Activated CD8-positive, alpha-beta T cell treated with anti-CD3 and anti-CD28 coated beads for 36 hours (primary cell): ENCODE data around the gene RDH8. TPM values are rescaled to one million over a fixed set of nuclear protein-coding genes. Genes with fewer than 3 reads are reported as not detected.
A peak's percentile ranks its signal among the peaks of the same experiment; 100 is the strongest.

ENCODE experiments used
- ATAC-seq: fragments of 200-7000 bp; cut with Tn5 transposase; one replicate; pipeline ENCODE4 v1.10.0; 2021; ENCODE audit warnings: mild to moderate bottlenecking, moderate library complexity
- CTCF ChIA-PET: fragments of 350-600 bp; sonication (Branson Sonifier 250); formaldehyde crosslinking; loops from one replicate; lab custom pipeline; 2021; ENCODE audit warnings: antibody characterized with exemption; lab: Charles Lee
- POLR2A ChIA-PET: fragments of 350-600 bp; sonication (Branson Sonifier 250); formaldehyde crosslinking; loops from one replicate; lab custom pipeline; 2021; ENCODE audit warnings: antibody characterized with exemption; lab: Charles Lee
- DNase-seq: peaks from one replicate; pipeline ENCODE4 v3.0.0-alpha.2; 2020
- H3K27ac Mint-ChIP-seq: one replicate; pipeline ENCODE4 v1.8.0; 2021; ENCODE audit warnings: mild to moderate bottlenecking, mixed read lengths
- H3K27me3 Mint-ChIP-seq: one replicate; pipeline ENCODE4 v1.8.0; 2021; ENCODE audit warnings: mixed read lengths
- H3K36me3 Mint-ChIP-seq: one replicate; pipeline ENCODE4 v1.8.0; 2021; ENCODE audit warnings: low read depth, mixed read lengths
- H3K4me1 Mint-ChIP-seq: one replicate; pipeline ENCODE4 v1.8.0; 2021; ENCODE audit warnings: low read depth, mixed read lengths
- H3K4me3 Mint-ChIP-seq: one replicate; pipeline ENCODE4 v1.8.0; 2021; ENCODE audit warnings: mild to moderate bottlenecking, moderate library complexity, mixed read lengths
- H3K9me3 Mint-ChIP-seq: one replicate; pipeline ENCODE4 v1.8.0; 2021; ENCODE audit warnings: mixed read lengths
- intact Hi-C: fragments of 100-400 bp; cut with micrococcal nuclease; formaldehyde crosslinking; loops from one replicate; pipeline ENCODE4 v1.10.0; 2022
- total RNA-seq, 2 experiments: library from RNA; stranded (reverse); gene quantifications; one replicate each; pipeline ENCODE4 v1.2.3, GENCODE V29; 2021
- TF ChIP-seq, protein P1 (sequence below): fragments of 200-600 bp; IDR thresholded peaks from one replicate; pipeline ENCODE4 v1.8.0; 2022; ENCODE audit warnings: antibody characterized with exemption, mild to moderate bottlenecking

The RDH8 gene
- total RNA-seq, 2 experiments from 2014 or later, result not detected

DNA sequence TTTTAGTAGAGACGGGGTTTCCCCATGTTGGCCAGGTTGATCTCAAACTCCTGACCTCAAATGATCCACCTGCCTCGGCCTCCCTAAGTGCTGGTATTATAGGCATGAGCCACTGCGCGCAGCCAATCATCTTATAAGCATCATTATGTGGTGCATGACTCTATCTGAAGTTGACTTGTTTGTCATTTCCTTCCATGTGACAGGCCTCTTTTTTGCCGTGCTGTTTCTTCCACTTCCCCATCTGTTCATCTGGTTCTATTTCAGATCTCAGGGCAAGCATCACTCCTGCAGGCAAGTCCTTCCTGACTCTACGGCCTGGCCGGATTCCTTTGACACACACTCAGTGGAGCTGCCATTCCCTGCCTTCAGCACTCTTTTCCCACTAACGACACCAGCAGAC lies 18.2 kb upstream of the RDH8 start:
- TF ChIP-seq, protein P1, sequence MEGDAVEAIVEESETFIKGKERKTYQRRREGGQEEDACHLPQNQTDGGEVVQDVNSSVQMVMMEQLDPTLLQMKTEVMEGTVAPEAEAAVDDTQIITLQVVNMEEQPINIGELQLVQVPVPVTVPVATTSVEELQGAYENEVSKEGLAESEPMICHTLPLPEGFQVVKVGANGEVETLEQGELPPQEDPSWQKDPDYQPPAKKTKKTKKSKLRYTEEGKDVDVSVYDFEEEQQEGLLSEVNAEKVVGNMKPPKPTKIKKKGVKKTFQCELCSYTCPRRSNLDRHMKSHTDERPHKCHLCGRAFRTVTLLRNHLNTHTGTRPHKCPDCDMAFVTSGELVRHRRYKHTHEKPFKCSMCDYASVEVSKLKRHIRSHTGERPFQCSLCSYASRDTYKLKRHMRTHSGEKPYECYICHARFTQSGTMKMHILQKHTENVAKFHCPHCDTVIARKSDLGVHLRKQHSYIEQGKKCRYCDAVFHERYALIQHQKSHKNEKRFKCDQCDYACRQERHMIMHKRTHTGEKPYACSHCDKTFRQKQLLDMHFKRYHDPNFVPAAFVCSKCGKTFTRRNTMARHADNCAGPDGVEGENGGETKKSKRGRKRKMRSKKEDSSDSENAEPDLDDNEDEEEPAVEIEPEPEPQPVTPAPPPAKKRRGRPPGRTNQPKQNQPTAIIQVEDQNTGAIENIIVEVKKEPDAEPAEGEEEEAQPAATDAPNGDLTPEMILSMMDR, result no peak
- ATAC-seq, result no peak
- H3K27me3 Mint-ChIP-seq, result peaks cover 8% of the 10 kb centered on the region
- DNase-seq, result no peak
- POLR2A ChIA-PET, result no interaction called here
- no peaks in the 10 kb centered on the region for H3K9me3 Mint-ChIP-seq
- H3K36me3 Mint-ChIP-seq, result no peaks in the 10 kb centered on the region
- peaks cover 2% of the 10 kb centered on the region for H3K4me1 Mint-ChIP-seq
- H3K27ac Mint-ChIP-seq, result no peak overlapping the region
- intact Hi-C loops, result no loop called here
- no peak overlapping the region for H3K4me3 Mint-ChIP-seq
- CTCF ChIA-PET, result no interaction called here

DNA sequence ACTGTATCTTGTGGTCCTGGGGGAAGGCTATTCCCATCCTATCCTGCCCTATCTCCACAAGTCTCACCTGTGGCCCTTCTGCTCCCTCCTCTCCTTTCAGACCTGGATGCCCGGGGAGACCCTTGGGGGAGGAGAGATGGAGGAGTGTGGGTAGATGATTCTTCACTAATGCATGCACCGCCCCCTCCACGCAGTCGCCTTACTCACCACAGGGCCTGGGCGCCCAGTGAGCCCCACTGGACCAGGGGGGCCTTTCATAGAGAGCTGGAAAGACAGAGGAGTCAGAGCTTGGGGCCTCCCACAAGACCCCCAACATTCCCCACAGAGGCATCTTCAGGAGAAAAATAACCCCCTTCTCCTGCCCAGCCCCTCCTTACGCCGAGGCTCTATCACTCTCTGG lies 17.3 kb upstream of the RDH8 start:
- Mint-ChIP-seq H3K36me3 (no peaks in the 10 kb centered on the region), H3K4me3 (no peak overlapping the region), H3K27ac (no peak overlapping the region), H3K9me3 (no peaks in the 10 kb centered on the region), H3K27me3 (peaks cover 12% of the 10 kb centered on the region), H3K4me1 (peaks cover 3% of the 10 kb centered on the region)
- CTCF ChIA-PET, result no interaction called here
- POLR2A ChIA-PET, result no interaction called here
- intact Hi-C loops, result no loop called here
- DNase-seq (no peak), ATAC-seq (no peak)
- TF ChIP-seq, protein P1, result no peak

DNA sequence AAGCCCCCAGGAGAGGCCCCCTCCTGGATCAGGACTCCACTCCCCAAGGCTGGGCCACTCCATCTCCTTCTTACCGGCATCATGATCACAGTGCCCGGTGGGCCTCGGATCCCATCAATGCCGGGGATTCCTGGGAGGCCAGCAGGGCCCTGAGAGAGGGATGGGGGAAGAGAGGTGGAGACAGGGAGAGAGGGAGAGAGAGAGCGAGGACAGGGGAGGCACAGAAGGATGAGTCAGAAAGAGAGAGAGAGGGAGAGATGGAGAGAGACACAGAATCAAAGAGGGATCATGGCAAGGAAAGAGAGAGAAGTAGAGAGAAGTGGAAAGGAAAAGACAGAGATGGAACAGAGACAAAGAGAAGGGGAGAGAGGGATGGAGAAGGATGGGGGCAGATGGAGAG lies 16.7 kb upstream of the RDH8 start:
- H3K36me3 Mint-ChIP-seq, result no peaks in the 10 kb centered on the region
- TF ChIP-seq, protein P1, result no peak
- no peaks in the 10 kb centered on the region for H3K9me3 Mint-ChIP-seq
- intact Hi-C loops, result no loop called here
- peaks cover 12% of the 10 kb centered on the region for H3K27me3 Mint-ChIP-seq
- no peak for ATAC-seq
- no peak for DNase-seq
- no peak overlapping the region for H3K4me3 Mint-ChIP-seq
- peaks cover 3% of the 10 kb centered on the region for H3K4me1 Mint-ChIP-seq
- ChIA-PET POLR2A (no interaction called here), CTCF (no interaction called here)
- no peak overlapping the region for H3K27ac Mint-ChIP-seq

DNA sequence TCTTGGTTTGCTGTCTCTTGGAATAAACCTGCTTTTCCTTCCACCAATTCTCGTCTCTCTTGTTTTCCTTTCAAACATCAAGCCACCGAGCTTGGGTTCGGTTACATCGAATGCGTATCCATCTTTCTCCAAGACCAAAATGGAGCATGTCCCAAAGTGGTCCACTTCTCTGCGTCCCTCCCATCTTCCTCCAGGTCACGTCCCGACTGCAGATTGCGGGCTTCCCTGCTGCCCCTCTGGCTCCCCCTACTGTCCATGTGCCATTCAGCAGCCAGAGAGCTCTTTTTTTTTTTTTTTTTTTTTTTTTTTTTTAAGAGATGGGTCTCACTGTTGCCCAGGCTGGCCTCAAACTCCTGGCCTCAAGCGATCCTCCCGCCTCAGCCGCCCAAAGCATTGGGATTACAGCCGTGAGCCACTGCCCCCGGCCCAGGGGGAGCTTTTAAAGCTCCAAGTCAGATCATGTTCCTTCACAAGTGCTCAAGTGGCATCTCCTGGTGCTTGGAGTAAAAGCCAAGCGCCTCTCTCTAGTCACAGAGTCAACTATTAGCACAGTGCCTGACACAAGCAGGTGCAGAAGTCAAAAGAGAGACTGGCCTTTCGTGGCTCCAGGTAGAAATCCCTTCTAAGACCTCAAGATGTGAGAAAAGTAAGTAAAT lies 13.0 kb upstream of the RDH8 start:
- H3K9me3 Mint-ChIP-seq, result no peaks in the 10 kb centered on the region
- H3K36me3 Mint-ChIP-seq, result no peaks in the 10 kb centered on the region
- CTCF ChIA-PET, result interaction anchor here (0.6 to 3.7 kb wide), 26 partner anchors 8 to 184 kb away, joined by 3 to 33 read pairs (median 4); no protein-coding TSS in a partner anchor
- ATAC-seq (peak; percentile 71), DNase-seq (peak; percentile 82)
- peaks cover 28% of the 10 kb centered on the region for H3K27me3 Mint-ChIP-seq
- intact Hi-C loops, result loop anchor here (5.0 kb wide), 1 partner anchor 68 kb away; no protein-coding TSS in a partner anchor
- no peak overlapping the region for H3K27ac Mint-ChIP-seq
- peaks cover 11% of the 10 kb centered on the region for H3K4me1 Mint-ChIP-seq
- POLR2A ChIA-PET, result no interaction called here
- TF ChIP-seq, protein P1, result peak; percentile 87
- H3K4me3 Mint-ChIP-seq, result no peak overlapping the region

DNA sequence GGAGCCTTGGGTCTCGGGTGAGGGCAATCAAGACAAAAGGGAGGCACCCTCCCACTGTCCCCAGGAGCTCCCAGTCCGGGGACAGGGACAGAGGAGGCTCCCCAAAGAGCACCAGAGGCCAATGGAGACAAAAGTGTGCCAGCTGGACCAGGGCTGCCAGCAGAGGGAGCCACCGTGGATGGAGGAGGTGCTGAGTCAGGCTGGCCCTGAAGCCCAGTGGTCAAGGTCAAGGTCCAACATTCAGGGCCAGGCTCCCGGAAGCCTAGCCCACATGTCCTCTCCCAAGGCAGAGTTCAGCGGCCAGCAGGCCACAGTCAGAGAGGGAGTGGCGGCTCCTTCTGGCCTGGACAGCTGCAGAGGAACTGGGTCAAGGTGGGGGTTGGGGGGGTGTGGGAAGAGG lies 11.4 kb upstream of the RDH8 start:
- intact Hi-C loops, result loop anchor here (5.0 kb wide), 1 partner anchor 70 kb away; no protein-coding TSS in a partner anchor
- Mint-ChIP-seq H3K36me3 (no peaks in the 10 kb centered on the region), H3K9me3 (no peaks in the 10 kb centered on the region), H3K4me3 (no peak overlapping the region), H3K27me3 (peaks cover 32% of the 10 kb centered on the region), H3K27ac (no peak overlapping the region), H3K4me1 (peaks cover 19% of the 10 kb centered on the region)
- TF ChIP-seq, protein P1, result peak; percentile 25
- POLR2A ChIA-PET, result no interaction called here
- CTCF ChIA-PET, result interaction anchor here (0.6 to 3.7 kb wide), 5 partner anchors 18 to 809 kb away, joined by 3 to 33 read pairs (median 5); no protein-coding TSS in a partner anchor
- DNase-seq, result peak; percentile 36
- no peak for ATAC-seq
